Measurements from ENCODE around the gene LTB4R2.

GRCh38 chr14:24356208-24356607 lies 46.3 kb downstream of the LTB4R2 start:
- TF ChIP-seq CTCF (IDR thresholded peaks at IDR 0.05) (no peak), EZH2 (IDR thresholded peaks at IDR 0.05; ENCODE audit: borderline replicate concordance, insufficient read depth, low read depth, low read length, poor library complexity, severe bottlenecking) (no peak)

All from B cell (primary cell).